Right lobe of liver (tissue), 6 donors: Measurements from ENCODE around the gene BMP8B. TPM values are rescaled to one million over a fixed set of nuclear protein-coding genes. Genes with fewer than 3 reads are reported as not detected.

Experiments used
- ATAC-seq, 4 donors: fragments of 200-7000 bp; cut with Tn5 transposase; one replicate each; pipeline ENCODE4 v1.9.1; 2020; ENCODE audit warnings: mild to moderate bottlenecking in 4 of 4, moderate library complexity in 4 of 4
- DNase-seq, 3 donors: peaks; one replicate each; pipeline ENCODE4 v3.0.0-alpha.2; 2020
- H3K27ac ChIP-seq, 3 donors: fragments of 200-600 bp; one replicate each; pipeline ENCODE4 v1.8.0; 2022
- H3K27me3 ChIP-seq, 2 donors: fragments of 200-600 bp; one replicate each; pipeline ENCODE4 v1.8.0; 2022
- H3K36me3 ChIP-seq, 4 donors: fragments of 200-600 bp; sonication (generic) in 1 of 4; one replicate each; pipeline versions ENCODE4 v1.5.1 to v1.8.0; 2017 to 2022; ENCODE audit warnings: control low read depth in 1 of 4
- H3K4me1 ChIP-seq, 4 donors: fragments of 200-600 bp; sonication (generic) in 1 of 4; one replicate each; pipeline versions ENCODE4 v1.5.1 to v1.8.0; 2017 to 2022; ENCODE audit warnings: control low read depth in 1 of 4
- H3K4me3 ChIP-seq, 3 donors: fragments of 200-600 bp; one replicate each; pipeline ENCODE4 v1.8.0; 2022
- H3K9me3 ChIP-seq, 4 donors: fragments of 200-600 bp; sonication (generic) in 1 of 4; one replicate each; pipeline versions ENCODE4 v1.5.1 to v1.8.0; 2017 to 2022; ENCODE audit warnings: control low read depth in 1 of 4
- POLR2A ChIP-seq: fragments of 450-650 bp; IDR thresholded peaks from one replicate; pipeline ENCODE4 v1.6.1; 2017; ENCODE audit warnings: antibody characterized with exemption, mild to moderate bottlenecking
- WGBS: methylation state at CpG from one replicate; pipeline ENCODE4 v1.1.6; 2018; ENCODE audit warnings: low coverage, low lambda C conversion rate; ENCODE audit not compliant: insufficient coverage; ENCODE audit errors: missing lambda C conversion rate; 5-methylcytosine and 5-hydroxymethylcytosine counted together
- intact Hi-C, 2 donors: fragments of 100-400 bp; cut with DNase I; formaldehyde crosslinking; loops; one replicate each; pipeline versions ENCODE4 v1.11.2 to v1.14.1; 2022
- small RNA-seq, 2 experiments: library from RNA; depleted of rRNA; stranded (forward); fragments of <200 nt; gene quantifications; one replicate each; pipeline ENCODE3, GENCODE V24; 2016
- total RNA-seq, 6 experiments: library from RNA; depleted of rRNA in 2 of 6; stranded (reverse); fragments of >200 nt in 2 of 6; fragmentation: NEBNext Ultra II Directional in 3 of 6; extraction: Animal tissue kit (Norgen Biotek cat#: 25700) in 3 of 6; gene quantifications; one replicate each; pipeline versions ENCODE4 v1.1.0 to v1.2.4, GENCODE V29; 2016 to 2023
- TF ChIP-seq, protein P1 (sequence below), 4 donors: fragments of 200-600 bp in 3 of 4; fragments of 450-650 bp in 1 of 4; IDR thresholded peaks; one replicate each; pipeline versions ENCODE4 v1.5.1 to v1.8.0; 2016 to 2022; ENCODE audit warnings: antibody characterized with exemption in 4 of 4, mild to moderate bottlenecking in 2 of 4
- donor health status: DM: no; HTN: yes; CAD: no.
- donor health status: DM: no; HTN: no; CAD: no.
- donor health status: DM: no; HTN: no; CAD: no.
- donor health status: DM: no; HTN: yes; CAD: no.
- donor health status: DM: no; HTN: yes; CAD: no.

The BMP8B gene
- total RNA-seq, 6 experiments from 2014 or later, result 0.04 to 2.2 (median 0.79) TPM

DNA sequence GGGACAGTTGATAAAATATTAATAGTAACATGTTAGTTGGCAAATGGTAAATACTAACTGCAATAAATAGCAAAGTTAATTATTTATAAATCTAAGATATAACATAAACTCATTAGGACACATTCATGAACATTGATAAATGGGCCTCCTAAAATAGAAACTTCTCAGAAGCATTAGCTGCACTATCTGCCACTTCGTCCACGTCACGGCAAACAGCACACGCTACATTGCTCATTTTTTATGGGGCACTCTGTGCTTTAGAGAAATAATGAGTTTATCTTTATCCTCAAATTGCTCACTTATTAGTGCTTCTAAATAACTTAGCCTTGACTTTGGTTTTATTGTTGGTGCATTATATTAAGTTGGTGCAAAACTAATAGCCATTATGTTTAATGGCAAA, 81.2 kb downstream of the BMP8B start:
- Histone ChIP-seq H3K4me3 (no peak overlapping the region), H3K9me3 (no peaks in the 10 kb centered on the region), H3K27me3 (no peaks in the 10 kb centered on the region), H3K4me1 (no peaks in the 10 kb centered on the region), H3K36me3 (no peaks in the 10 kb centered on the region), H3K27ac (no peak overlapping the region)
- TF ChIP-seq POLR2A, result no peak
- TF ChIP-seq, protein P1, sequence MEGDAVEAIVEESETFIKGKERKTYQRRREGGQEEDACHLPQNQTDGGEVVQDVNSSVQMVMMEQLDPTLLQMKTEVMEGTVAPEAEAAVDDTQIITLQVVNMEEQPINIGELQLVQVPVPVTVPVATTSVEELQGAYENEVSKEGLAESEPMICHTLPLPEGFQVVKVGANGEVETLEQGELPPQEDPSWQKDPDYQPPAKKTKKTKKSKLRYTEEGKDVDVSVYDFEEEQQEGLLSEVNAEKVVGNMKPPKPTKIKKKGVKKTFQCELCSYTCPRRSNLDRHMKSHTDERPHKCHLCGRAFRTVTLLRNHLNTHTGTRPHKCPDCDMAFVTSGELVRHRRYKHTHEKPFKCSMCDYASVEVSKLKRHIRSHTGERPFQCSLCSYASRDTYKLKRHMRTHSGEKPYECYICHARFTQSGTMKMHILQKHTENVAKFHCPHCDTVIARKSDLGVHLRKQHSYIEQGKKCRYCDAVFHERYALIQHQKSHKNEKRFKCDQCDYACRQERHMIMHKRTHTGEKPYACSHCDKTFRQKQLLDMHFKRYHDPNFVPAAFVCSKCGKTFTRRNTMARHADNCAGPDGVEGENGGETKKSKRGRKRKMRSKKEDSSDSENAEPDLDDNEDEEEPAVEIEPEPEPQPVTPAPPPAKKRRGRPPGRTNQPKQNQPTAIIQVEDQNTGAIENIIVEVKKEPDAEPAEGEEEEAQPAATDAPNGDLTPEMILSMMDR (IDR thresholded peaks at IDR 0.05), result no peak
- DNase-seq (no peak), ATAC-seq (no peak)
- WGBS, result 98% methylated on average over 4 of the region's 4 CpGs
- intact Hi-C loops, result no loop called here

Small RNA genes within 50 kb of the gene (small RNA-seq; reads per million reads assigned to genes)
- gene AL033527.1 (0 reads per million in 2 experiments), gene RNU7-121P (0 reads per million in 2 experiments)

Other genes starting within 250 kb of the BMP8B start
- 100 to 1,000 TPM in 2 of 6 experiments, 10 to 100 TPM in 4; 89.8 to 155 (median 99.1) TPM for gene PABPC4, start 212.1 kb downstream of the BMP8B start, total RNA-seq
- 1 to 10 TPM in 4 of 6 experiments, under 1 TPM in 2; 0.98 to 2.6 (median 1.6) TPM for gene HEYL, start 149.2 kb downstream of the BMP8B start, total RNA-seq
- gene NT5C1A, start 116.8 kb downstream of the BMP8B start, total RNA-seq, result not detected
- not detected for gene HPCAL4, start 97.4 kb downstream of the BMP8B start, total RNA-seq
- 10 to 100 TPM; 16.2 to 24.9 (median 20.7) TPM for gene PPIE, start 50.0 kb downstream of the BMP8B start, total RNA-seq
- 1 to 10 TPM in 2 of 6 experiments, under 1 TPM in 3, not detected in 1; 0.12 to 2.4 (median 0.35) TPM for gene OXCT2, start 17.5 kb downstream of the BMP8B start, total RNA-seq
- 10 to 100 TPM in 1 of 6 experiments, 1 to 10 TPM in 5; 5.1 to 10.3 (median 7.0) TPM for gene TRIT1, start 94.6 kb upstream of the BMP8B start, total RNA-seq
- gene MYCL, start 113.1 kb upstream of the BMP8B start, total RNA-seq, result 10 to 100 TPM in 2 of 6 experiments, 1 to 10 TPM in 3, under 1 TPM in 1; 0.75 to 20.5 (median 6.1) TPM
- gene MFSD2A, start 166.3 kb upstream of the BMP8B start, total RNA-seq, result 100 to 1,000 TPM in 3 of 6 experiments, 10 to 100 TPM in 3; 44.3 to 292 (median 113) TPM